ENCODE measurements around the gene POU5F1.

DNA sequence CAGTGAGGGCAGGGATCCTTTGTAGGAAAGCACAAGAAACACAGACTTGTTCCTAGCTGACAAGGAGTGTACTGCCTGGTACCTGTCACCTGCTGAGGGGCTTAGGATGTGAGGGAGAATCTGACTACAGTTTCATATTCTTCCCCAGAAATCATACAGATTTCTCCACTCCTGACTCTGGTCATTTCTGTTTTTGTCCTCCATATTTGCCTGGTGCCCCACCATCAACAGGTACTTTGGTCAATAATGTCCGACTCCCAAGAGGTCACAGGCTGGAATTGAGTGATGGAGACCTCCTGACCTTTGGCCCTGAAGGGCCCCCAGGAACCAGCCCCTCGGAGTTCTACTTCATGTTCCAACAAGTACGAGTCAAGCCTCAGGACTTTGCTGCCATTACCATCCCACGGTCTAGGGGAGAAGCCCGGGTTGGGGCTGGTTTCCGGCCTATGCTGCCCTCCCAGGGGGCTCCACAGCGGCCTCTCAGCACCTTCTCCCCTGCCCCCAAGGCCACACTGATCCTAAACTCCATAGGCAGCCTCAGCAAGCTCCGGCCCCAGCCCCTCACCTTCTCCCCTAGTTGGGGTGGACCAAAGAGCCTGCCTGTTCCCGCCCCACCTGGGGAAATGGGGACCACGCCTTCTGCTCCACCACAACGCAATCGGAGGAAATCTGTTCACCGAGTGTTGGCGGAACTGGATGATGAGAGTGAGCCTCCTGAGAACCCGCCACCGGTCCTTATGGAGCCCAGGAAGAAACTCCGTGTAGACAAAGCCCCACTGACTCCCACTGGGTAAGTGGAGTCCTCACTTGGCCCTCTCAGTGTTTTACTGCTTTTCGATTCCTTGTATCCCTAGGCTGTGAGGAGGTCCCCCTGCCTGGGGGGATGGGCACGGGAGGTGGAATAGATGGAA, 9.0 kb downstream of the POU5F1 start:
- no peak for TF ChIP-seq RAD21 (conservative IDR thresholded peaks at IDR 0.05)
- TF ChIP-seq, protein P1, sequence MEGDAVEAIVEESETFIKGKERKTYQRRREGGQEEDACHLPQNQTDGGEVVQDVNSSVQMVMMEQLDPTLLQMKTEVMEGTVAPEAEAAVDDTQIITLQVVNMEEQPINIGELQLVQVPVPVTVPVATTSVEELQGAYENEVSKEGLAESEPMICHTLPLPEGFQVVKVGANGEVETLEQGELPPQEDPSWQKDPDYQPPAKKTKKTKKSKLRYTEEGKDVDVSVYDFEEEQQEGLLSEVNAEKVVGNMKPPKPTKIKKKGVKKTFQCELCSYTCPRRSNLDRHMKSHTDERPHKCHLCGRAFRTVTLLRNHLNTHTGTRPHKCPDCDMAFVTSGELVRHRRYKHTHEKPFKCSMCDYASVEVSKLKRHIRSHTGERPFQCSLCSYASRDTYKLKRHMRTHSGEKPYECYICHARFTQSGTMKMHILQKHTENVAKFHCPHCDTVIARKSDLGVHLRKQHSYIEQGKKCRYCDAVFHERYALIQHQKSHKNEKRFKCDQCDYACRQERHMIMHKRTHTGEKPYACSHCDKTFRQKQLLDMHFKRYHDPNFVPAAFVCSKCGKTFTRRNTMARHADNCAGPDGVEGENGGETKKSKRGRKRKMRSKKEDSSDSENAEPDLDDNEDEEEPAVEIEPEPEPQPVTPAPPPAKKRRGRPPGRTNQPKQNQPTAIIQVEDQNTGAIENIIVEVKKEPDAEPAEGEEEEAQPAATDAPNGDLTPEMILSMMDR (IDR thresholded peaks at IDR 0.05; ENCODE audit: poor library complexity, severe bottlenecking): no peak
- TF ChIP-seq, protein P2, sequence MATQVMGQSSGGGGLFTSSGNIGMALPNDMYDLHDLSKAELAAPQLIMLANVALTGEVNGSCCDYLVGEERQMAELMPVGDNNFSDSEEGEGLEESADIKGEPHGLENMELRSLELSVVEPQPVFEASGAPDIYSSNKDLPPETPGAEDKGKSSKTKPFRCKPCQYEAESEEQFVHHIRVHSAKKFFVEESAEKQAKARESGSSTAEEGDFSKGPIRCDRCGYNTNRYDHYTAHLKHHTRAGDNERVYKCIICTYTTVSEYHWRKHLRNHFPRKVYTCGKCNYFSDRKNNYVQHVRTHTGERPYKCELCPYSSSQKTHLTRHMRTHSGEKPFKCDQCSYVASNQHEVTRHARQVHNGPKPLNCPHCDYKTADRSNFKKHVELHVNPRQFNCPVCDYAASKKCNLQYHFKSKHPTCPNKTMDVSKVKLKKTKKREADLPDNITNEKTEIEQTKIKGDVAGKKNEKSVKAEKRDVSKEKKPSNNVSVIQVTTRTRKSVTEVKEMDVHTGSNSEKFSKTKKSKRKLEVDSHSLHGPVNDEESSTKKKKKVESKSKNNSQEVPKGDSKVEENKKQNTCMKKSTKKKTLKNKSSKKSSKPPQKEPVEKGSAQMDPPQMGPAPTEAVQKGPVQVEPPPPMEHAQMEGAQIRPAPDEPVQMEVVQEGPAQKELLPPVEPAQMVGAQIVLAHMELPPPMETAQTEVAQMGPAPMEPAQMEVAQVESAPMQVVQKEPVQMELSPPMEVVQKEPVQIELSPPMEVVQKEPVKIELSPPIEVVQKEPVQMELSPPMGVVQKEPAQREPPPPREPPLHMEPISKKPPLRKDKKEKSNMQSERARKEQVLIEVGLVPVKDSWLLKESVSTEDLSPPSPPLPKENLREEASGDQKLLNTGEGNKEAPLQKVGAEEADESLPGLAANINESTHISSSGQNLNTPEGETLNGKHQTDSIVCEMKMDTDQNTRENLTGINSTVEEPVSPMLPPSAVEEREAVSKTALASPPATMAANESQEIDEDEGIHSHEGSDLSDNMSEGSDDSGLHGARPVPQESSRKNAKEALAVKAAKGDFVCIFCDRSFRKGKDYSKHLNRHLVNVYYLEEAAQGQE (IDR thresholded peaks at IDR 0.05; ENCODE audit: borderline replicate concordance): no peak
- TF ChIP-seq SMC3 (conservative IDR thresholded peaks at IDR 0.05; ENCODE audit: poor library complexity): no peak
- no peak for TF ChIP-seq MXI1 (conservative IDR thresholded peaks at IDR 0.05; ENCODE audit: poor library complexity, severe bottlenecking)
- TF ChIP-seq EZH2 (IDR thresholded peaks at IDR 0.05; ENCODE audit: borderline replicate concordance, insufficient read depth, low read length, poor library complexity, severe bottlenecking): no peak
- TF ChIP-seq POLR2AphosphoS5 (IDR thresholded peaks at IDR 0.05): no peak

All from neural cell (in vitro differentiated cells).